ENCODE results near the gene ARRDC1. TPM values are rescaled to one million over a fixed set of nuclear protein-coding genes. Genes with fewer than 3 reads are reported as not detected.

The ARRDC1 gene
- polyA plus RNA-seq, 4 donors, result 63.4 to 236 (median 123) TPM

GRCh38 chr9:137570566-137570965 lies 34.9 kb upstream of the ARRDC1 start:
- FAIRE-seq, result no peak
- H3K36me3 ChIP-seq (ENCODE audit: control insufficient read depth in 3 of 3, insufficient read depth in 2 of 3, low read depth in 1 of 3, low read length in 3 of 3), result peaks cover 5 to 56% (median 7%) of the 10 kb centered on the region in 3 donors

GRCh38 chr9:137574192-137574591 lies 31.3 kb upstream of the ARRDC1 start:
- FAIRE-seq (no peak), DNase-seq (no peak)
- H3K36me3 ChIP-seq (ENCODE audit: control insufficient read depth in 3 of 3, insufficient read depth in 2 of 3, low read depth in 1 of 3, low read length in 3 of 3), result peaks cover 5 to 58% (median 7%) of the 10 kb centered on the region in 3 donors
- H3K27ac ChIP-seq (ENCODE audit: low read depth in 1 of 3, low read length in 2 of 3), result no peak overlapping the region
- no peaks in the 10 kb centered on the region for H3K27me3 ChIP-seq (ENCODE audit: control insufficient read depth in 3 of 3, insufficient read depth in 3 of 3, low read length in 3 of 3)
- H3K9me3 ChIP-seq (ENCODE audit: control insufficient read depth in 2 of 2, insufficient read depth in 1 of 2, low read depth in 1 of 2, low read length in 1 of 2), result no peaks in the 10 kb centered on the region
- H3K4me1 ChIP-seq (ENCODE audit: control insufficient read depth in 3 of 3, insufficient read depth in 2 of 3, low read depth in 1 of 3, low read length in 2 of 3), result peaks cover 2 to 11% (median 3%) of the 10 kb centered on the region in 3 donors
- H3K4me3 ChIP-seq (ENCODE audit: low read depth in 1 of 3, low read length in 3 of 3), result no peak overlapping the region
- 89 to 93% (median 93%) methylated on average over 10 of the region's 10 CpGs for WGBS, 3 donors

More at GRCh38 chr9:137570566-137570965, 34.9 kb upstream of the ARRDC1 start:
- Histone ChIP-seq H3K9me3 (ENCODE audit: control insufficient read depth in 2 of 2, insufficient read depth in 1 of 2, low read depth in 1 of 2, low read length in 1 of 2) (no peaks in the 10 kb centered on the region), H3K4me1 (ENCODE audit: control insufficient read depth in 3 of 3, insufficient read depth in 2 of 3, low read depth in 1 of 3, low read length in 2 of 3) (no peaks in the 10 kb centered on the region), H3K27me3 (ENCODE audit: control insufficient read depth in 3 of 3, insufficient read depth in 3 of 3, low read length in 3 of 3) (no peaks in the 10 kb centered on the region), H3K27ac (ENCODE audit: low read depth in 1 of 3, low read length in 2 of 3) (no peak overlapping the region), H3K4me3 (ENCODE audit: low read depth in 1 of 3, low read length in 3 of 3) (no peak overlapping the region)
- no peak for DNase-seq
- WGBS, 3 donors, result 95 to 100% (median 98%) methylated on average over 3 of the region's 3 CpGs

- H3K27me3 ChIP-seq (ENCODE audit: control insufficient read depth in 3 of 3, insufficient read depth in 3 of 3, low read length in 3 of 3), result no peaks in the 10 kb centered on the region
- H3K4me3 ChIP-seq (ENCODE audit: low read depth in 1 of 3, low read length in 3 of 3), result no peak overlapping the region
- peaks cover 2 to 11% (median 3%) of the 10 kb centered on the region in 3 donors for H3K4me1 ChIP-seq (ENCODE audit: control insufficient read depth in 3 of 3, insufficient read depth in 2 of 3, low read depth in 1 of 3, low read length in 2 of 3)
- DNase-seq, result no peak
- no peak overlapping the region for H3K27ac ChIP-seq (ENCODE audit: low read depth in 1 of 3, low read length in 2 of 3)
- peaks cover 5 to 54% (median 7%) of the 10 kb centered on the region in 3 donors for H3K36me3 ChIP-seq (ENCODE audit: control insufficient read depth in 3 of 3, insufficient read depth in 2 of 3, low read depth in 1 of 3, low read length in 3 of 3)
- FAIRE-seq, result no peak
- H3K9me3 ChIP-seq (ENCODE audit: control insufficient read depth in 2 of 2, insufficient read depth in 1 of 2, low read depth in 1 of 2, low read length in 1 of 2), result no peaks in the 10 kb centered on the region
- WGBS, 3 donors, result 44 to 61% (median 51%) methylated on average over 9 of the region's 9 CpGs
These were observed 30.1 kb upstream of the ARRDC1 start for GRCh38 chr9:137575364-137575715.

DNA sequence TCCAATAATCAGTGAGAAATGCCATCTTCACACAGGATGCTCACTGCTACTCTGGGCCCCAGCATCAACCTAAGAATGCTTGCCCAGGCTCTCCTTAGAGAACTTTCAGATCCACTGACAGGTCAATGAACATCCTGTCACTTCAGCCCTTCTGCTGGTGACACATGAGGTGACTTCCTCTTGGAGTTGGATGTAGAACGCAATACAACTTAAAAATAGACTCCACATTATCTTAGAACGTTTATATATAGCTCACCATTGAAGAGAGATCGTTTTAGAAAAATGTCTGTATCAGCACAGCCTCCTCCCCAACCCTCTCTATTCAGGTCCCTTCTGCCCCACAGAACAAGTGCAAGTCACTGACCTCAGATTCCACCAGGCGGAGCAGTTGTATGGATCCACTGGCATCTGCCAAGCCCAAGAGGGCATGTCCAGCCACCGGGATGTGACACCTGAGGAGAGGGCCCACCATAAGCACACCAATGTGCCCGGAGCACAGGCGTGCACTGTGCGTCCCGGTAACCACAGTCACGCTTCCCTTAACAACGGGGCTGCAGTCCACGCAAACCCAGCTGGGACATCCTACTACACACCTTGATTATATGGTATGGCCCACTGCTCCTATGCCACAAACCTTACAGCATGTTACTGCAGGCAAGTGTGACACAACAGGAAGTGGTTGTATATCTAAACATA lies 29.6 kb upstream of the ARRDC1 start:
- H3K27me3 ChIP-seq (ENCODE audit: control insufficient read depth in 3 of 3, insufficient read depth in 3 of 3, low read length in 3 of 3), result no peaks in the 10 kb centered on the region
- H3K27ac ChIP-seq (ENCODE audit: low read depth in 1 of 3, low read length in 2 of 3), result no peak overlapping the region
- FAIRE-seq (no peak), DNase-seq (no peak)
- no peak overlapping the region for H3K4me3 ChIP-seq (ENCODE audit: low read depth in 1 of 3, low read length in 3 of 3)
- peaks cover 2 to 11% (median 3%) of the 10 kb centered on the region in 3 donors for H3K4me1 ChIP-seq (ENCODE audit: control insufficient read depth in 3 of 3, insufficient read depth in 2 of 3, low read depth in 1 of 3, low read length in 2 of 3)
- H3K36me3 ChIP-seq (ENCODE audit: control insufficient read depth in 3 of 3, insufficient read depth in 2 of 3, low read depth in 1 of 3, low read length in 3 of 3), result peaks cover 5 to 54% (median 7%) of the 10 kb centered on the region in 3 donors
- WGBS, 3 donors, result 76 to 81% (median 78%) methylated on average over 12 of the region's 12 CpGs
- H3K9me3 ChIP-seq (ENCODE audit: control insufficient read depth in 2 of 2, insufficient read depth in 1 of 2, low read depth in 1 of 2, low read length in 1 of 2), result no peaks in the 10 kb centered on the region

- WGBS, 3 donors, result 0 to 7% (median 2%) methylated on average over 58 to 82 of the region's 82 CpGs
- Histone ChIP-seq H3K4me1 (ENCODE audit: control insufficient read depth in 3 of 3, insufficient read depth in 2 of 3, low read depth in 1 of 3, low read length in 2 of 3) (peaks cover 2 to 11% (median 3%) of the 10 kb centered on the region in 3 donors), H3K27me3 (ENCODE audit: control insufficient read depth in 3 of 3, insufficient read depth in 3 of 3, low read length in 3 of 3) (no peaks in the 10 kb centered on the region), H3K27ac (ENCODE audit: low read depth in 1 of 3, low read length in 2 of 3) (peak within 1 kb of the TSS; percentile 42 to 86 (median 71)), H3K4me3 (ENCODE audit: low read depth in 1 of 3, low read length in 3 of 3) (peak within 1 kb of the TSS; percentile 60 to 96 (median 85)), H3K36me3 (ENCODE audit: control insufficient read depth in 3 of 3, insufficient read depth in 2 of 3, low read depth in 1 of 3, low read length in 3 of 3) (peaks cover 0 to 65% (median 3%) of the 10 kb centered on the region in 3 donors), H3K9me3 (ENCODE audit: control insufficient read depth in 2 of 2, insufficient read depth in 1 of 2, low read depth in 1 of 2, low read length in 1 of 2) (no peaks in the 10 kb centered on the region)
- no peak for FAIRE-seq
- peak; percentile 93 to 98 for DNase-seq
These were observed 26.8 kb upstream of the ARRDC1 start, which contains the start of gene DPH7 for GRCh38 chr9:137578518-137579258. TSS of gene DPH7 (minus strand) at chr9:137578925. CDS start at chr9:137578777, 148 bp downstream.

GRCh38 chr9:137579259-137579604 lies 26.3 kb upstream of the ARRDC1 start:
- Histone ChIP-seq H3K4me1 (ENCODE audit: control insufficient read depth in 3 of 3, insufficient read depth in 2 of 3, low read depth in 1 of 3, low read length in 2 of 3) (peaks cover 2 to 11% (median 3%) of the 10 kb centered on the region in 3 donors), H3K36me3 (ENCODE audit: control insufficient read depth in 3 of 3, insufficient read depth in 2 of 3, low read depth in 1 of 3, low read length in 3 of 3) (peaks cover 0 to 65% (median 3%) of the 10 kb centered on the region in 3 donors)
- no peak for FAIRE-seq

GRCh38 chr9:137580209-137580953 lies 25.1 kb upstream of the ARRDC1 start:
- Histone ChIP-seq H3K9me3 (ENCODE audit: control insufficient read depth in 2 of 2, insufficient read depth in 1 of 2, low read depth in 1 of 2, low read length in 1 of 2) (no peaks in the 10 kb centered on the region), H3K27ac (ENCODE audit: low read depth in 1 of 3, low read length in 2 of 3) (no peak overlapping the region), H3K4me3 (ENCODE audit: low read depth in 1 of 3, low read length in 3 of 3) (no peak overlapping the region), H3K36me3 (ENCODE audit: control insufficient read depth in 3 of 3, insufficient read depth in 2 of 3, low read depth in 1 of 3, low read length in 3 of 3) (peaks cover under 1 to 63% (median 3%) of the 10 kb centered on the region in 3 donors), H3K27me3 (ENCODE audit: control insufficient read depth in 3 of 3, insufficient read depth in 3 of 3, low read length in 3 of 3) (no peaks in the 10 kb centered on the region), H3K4me1 (ENCODE audit: control insufficient read depth in 3 of 3, insufficient read depth in 2 of 3, low read depth in 1 of 3, low read length in 2 of 3) (peaks cover 2 to 11% (median 3%) of the 10 kb centered on the region in 3 donors)
- FAIRE-seq (no peak), DNase-seq (no peak)
- WGBS, 3 donors, result 87 to 91% (median 90%) methylated on average over 22 to 23 of the region's 23 CpGs

More at GRCh38 chr9:137579259-137579604, 26.3 kb upstream of the ARRDC1 start:
- Histone ChIP-seq H3K9me3 (ENCODE audit: control insufficient read depth in 2 of 2, insufficient read depth in 1 of 2, low read depth in 1 of 2, low read length in 1 of 2) (no peaks in the 10 kb centered on the region), H3K4me3 (ENCODE audit: low read depth in 1 of 3, low read length in 3 of 3) (peak overlapping the region in 2 of 3 donors; percentile 49 to 85), H3K27ac (ENCODE audit: low read depth in 1 of 3, low read length in 2 of 3) (peak overlapping the region in 2 of 3 donors; percentile 17 to 60), H3K27me3 (ENCODE audit: control insufficient read depth in 3 of 3, insufficient read depth in 3 of 3, low read length in 3 of 3) (no peaks in the 10 kb centered on the region)
- no peak for DNase-seq
- WGBS, 3 donors, result 37 to 47% (median 43%) methylated on average over 19 of the region's 19 CpGs

GRCh38 chr9:137580954-137581322 lies 24.5 kb upstream of the ARRDC1 start:
- DNase-seq (no peak), FAIRE-seq (no peak)
- Histone ChIP-seq H3K9me3 (ENCODE audit: control insufficient read depth in 2 of 2, insufficient read depth in 1 of 2, low read depth in 1 of 2, low read length in 1 of 2) (no peaks in the 10 kb centered on the region), H3K36me3 (ENCODE audit: control insufficient read depth in 3 of 3, insufficient read depth in 2 of 3, low read depth in 1 of 3, low read length in 3 of 3) (peaks cover 3 to 64% (median 6%) of the 10 kb centered on the region in 3 donors), H3K27me3 (ENCODE audit: control insufficient read depth in 3 of 3, insufficient read depth in 3 of 3, low read length in 3 of 3) (no peaks in the 10 kb centered on the region), H3K4me1 (ENCODE audit: control insufficient read depth in 3 of 3, insufficient read depth in 2 of 3, low read depth in 1 of 3, low read length in 2 of 3) (peaks cover 2 to 11% (median 3%) of the 10 kb centered on the region in 3 donors), H3K4me3 (ENCODE audit: low read depth in 1 of 3, low read length in 3 of 3) (no peak overlapping the region), H3K27ac (ENCODE audit: low read depth in 1 of 3, low read length in 2 of 3) (no peak overlapping the region)
- 89 to 92% (median 91%) methylated on average over 4 of the region's 4 CpGs for WGBS, 3 donors

Data from small intestine (tissue), 7 donors.